Measurements from ENCODE around the gene CDH4. TPM values are rescaled to one million over a fixed set of nuclear protein-coding genes. Genes with fewer than 3 reads are reported as not detected.

The CDH4 gene
- total RNA-seq, 2 experiments from 2014 or later = 0.11 to 0.18 TPM

GRCh38 chr20:61832181-61832580 lies 580.1 kb downstream of the CDH4 start:
- no peaks in the 10 kb centered on the region for H3K36me3 Mint-ChIP-seq (ENCODE audit: low read depth)
- no peak overlapping the region for H3K27ac Mint-ChIP-seq
- no peak overlapping the region for H3K4me3 Mint-ChIP-seq
- intact Hi-C loops (cut with micrococcal nuclease) = no loop called here
- H3K9me3 Mint-ChIP-seq = no peaks in the 10 kb centered on the region
- DNase-seq (no peak), ATAC-seq (no peak)
- TF ChIP-seq, protein P1, sequence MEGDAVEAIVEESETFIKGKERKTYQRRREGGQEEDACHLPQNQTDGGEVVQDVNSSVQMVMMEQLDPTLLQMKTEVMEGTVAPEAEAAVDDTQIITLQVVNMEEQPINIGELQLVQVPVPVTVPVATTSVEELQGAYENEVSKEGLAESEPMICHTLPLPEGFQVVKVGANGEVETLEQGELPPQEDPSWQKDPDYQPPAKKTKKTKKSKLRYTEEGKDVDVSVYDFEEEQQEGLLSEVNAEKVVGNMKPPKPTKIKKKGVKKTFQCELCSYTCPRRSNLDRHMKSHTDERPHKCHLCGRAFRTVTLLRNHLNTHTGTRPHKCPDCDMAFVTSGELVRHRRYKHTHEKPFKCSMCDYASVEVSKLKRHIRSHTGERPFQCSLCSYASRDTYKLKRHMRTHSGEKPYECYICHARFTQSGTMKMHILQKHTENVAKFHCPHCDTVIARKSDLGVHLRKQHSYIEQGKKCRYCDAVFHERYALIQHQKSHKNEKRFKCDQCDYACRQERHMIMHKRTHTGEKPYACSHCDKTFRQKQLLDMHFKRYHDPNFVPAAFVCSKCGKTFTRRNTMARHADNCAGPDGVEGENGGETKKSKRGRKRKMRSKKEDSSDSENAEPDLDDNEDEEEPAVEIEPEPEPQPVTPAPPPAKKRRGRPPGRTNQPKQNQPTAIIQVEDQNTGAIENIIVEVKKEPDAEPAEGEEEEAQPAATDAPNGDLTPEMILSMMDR (IDR thresholded peaks at IDR 0.05) = no peak
- no peaks in the 10 kb centered on the region for H3K4me1 Mint-ChIP-seq (ENCODE audit: low read depth)
- ChIA-PET POLR2A (no interaction called here), CTCF (no interaction called here)
- peaks cover 3% of the 10 kb centered on the region for H3K27me3 Mint-ChIP-seq

DNA sequence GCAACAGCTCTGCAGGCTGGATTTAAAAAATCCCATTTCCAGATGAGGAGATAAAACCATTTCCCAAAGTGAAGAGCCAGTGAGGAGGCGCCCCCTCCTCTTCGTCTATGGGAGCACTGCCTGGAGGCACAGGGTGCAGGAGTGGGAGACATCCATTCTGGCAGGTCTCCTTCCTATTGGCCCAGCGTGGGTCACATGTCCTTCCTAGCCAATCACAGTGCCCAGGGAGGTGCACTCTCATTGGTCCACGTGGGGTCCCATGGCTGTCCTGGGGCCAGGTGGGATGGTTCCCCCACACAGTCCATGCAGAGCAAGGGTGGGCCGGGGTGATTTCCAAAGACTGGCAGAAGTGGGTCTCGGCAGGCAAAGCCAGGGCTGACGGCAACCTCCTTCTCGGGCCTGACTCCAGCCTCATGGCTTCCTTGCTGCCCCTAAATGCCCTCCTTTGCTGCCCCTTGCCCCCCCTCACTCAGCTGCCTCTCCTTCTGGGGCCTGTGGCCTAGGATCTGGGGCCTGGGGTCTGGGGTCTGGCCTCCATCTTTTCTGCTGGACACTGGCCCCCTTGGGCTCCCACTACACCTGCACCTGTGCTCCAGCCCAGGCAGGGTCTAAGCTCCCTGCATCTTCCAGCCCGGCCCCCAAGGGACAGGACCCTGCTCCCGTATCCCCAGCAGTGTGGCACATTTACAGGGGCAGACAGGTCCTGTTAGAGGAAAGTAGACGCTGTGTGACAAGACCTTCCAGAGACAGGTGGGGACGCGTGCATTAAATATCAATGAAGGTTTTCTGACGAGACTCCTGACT lies 581.9 kb downstream of the CDH4 start:
- no peaks in the 10 kb centered on the region for H3K4me1 Mint-ChIP-seq (ENCODE audit: low read depth)
- intact Hi-C loops (cut with micrococcal nuclease) = no loop called here
- H3K4me3 Mint-ChIP-seq = no peak overlapping the region
- ChIA-PET CTCF (no interaction called here), POLR2A (no interaction called here)
- H3K36me3 Mint-ChIP-seq (ENCODE audit: low read depth) = no peaks in the 10 kb centered on the region
- TF ChIP-seq, protein P1 (IDR thresholded peaks at IDR 0.05) = no peak
- H3K27me3 Mint-ChIP-seq = peaks cover 3% of the 10 kb centered on the region
- no peak overlapping the region for H3K27ac Mint-ChIP-seq
- ATAC-seq (no peak), DNase-seq (no peak)
- H3K9me3 Mint-ChIP-seq = no peaks in the 10 kb centered on the region

DNA sequence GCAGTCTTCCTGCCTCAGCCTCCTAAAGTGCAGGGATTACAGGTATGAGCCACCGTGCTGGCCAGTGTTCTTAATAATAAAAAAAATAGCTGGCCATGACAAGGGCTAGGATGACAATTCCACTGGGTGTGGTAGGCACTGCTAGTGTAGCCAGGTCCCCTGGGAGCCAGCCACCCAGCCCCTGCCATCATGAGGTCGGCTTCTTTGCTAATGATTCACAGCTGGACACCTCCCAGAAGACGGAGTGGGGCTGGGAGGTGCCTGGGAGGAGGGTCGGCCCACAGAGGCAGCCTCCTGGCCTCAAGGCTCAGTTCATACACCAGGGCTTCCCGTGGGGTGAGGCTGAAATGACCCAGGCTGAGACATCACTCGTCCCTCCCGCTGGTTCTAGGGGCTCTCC lies 583.2 kb downstream of the CDH4 start:
- Mint-ChIP-seq H3K9me3 (no peaks in the 10 kb centered on the region), H3K4me1 (ENCODE audit: low read depth) (no peaks in the 10 kb centered on the region), H3K27ac (no peak overlapping the region), H3K36me3 (ENCODE audit: low read depth) (no peaks in the 10 kb centered on the region), H3K27me3 (peaks cover 3% of the 10 kb centered on the region), H3K4me3 (no peak overlapping the region)
- intact Hi-C loops (cut with micrococcal nuclease) = no loop called here
- TF ChIP-seq, protein P1 (IDR thresholded peaks at IDR 0.05) = no peak
- CTCF ChIA-PET = no interaction called here
- no peak for ATAC-seq
- DNase-seq = no peak
- POLR2A ChIA-PET = no interaction called here

DNA sequence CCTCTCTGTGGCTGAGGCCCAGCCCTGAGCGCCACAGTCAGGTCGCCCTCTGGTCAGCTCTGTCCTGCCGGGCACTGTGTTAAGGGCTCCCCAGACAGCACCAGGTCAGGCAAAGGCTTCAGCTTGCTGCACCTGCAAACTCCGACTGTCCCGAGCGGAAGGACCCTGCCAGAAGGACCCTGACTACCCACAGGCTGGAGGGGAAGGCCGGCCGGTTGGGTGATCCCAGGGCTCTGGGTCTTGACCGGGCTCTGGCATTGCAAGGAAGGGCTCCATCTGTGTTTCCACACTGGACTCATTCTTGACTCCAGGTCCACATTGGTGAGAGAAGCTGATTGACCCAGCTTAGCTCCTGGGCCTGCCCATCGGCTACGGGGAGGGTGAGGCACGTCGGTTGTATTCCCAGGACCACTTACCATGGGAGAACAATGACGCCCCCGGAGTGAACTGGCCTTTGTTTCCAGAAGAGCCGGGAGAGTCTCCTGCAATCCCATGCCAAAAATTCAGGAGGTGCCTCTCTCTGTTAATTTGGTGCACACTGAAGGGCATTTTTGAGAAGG lies 583.8 kb downstream of the CDH4 start:
- no peak overlapping the region for H3K27ac Mint-ChIP-seq
- DNase-seq = no peak
- no peak for ATAC-seq
- POLR2A ChIA-PET = no interaction called here
- TF ChIP-seq, protein P1 (IDR thresholded peaks at IDR 0.05) = no peak
- no peaks in the 10 kb centered on the region for H3K9me3 Mint-ChIP-seq
- H3K27me3 Mint-ChIP-seq = peaks cover 3% of the 10 kb centered on the region
- no peak overlapping the region for H3K4me3 Mint-ChIP-seq
- intact Hi-C loops (cut with micrococcal nuclease) = no loop called here
- CTCF ChIA-PET = no interaction called here
- no peaks in the 10 kb centered on the region for H3K4me1 Mint-ChIP-seq (ENCODE audit: low read depth)
- no peaks in the 10 kb centered on the region for H3K36me3 Mint-ChIP-seq (ENCODE audit: low read depth)

DNA sequence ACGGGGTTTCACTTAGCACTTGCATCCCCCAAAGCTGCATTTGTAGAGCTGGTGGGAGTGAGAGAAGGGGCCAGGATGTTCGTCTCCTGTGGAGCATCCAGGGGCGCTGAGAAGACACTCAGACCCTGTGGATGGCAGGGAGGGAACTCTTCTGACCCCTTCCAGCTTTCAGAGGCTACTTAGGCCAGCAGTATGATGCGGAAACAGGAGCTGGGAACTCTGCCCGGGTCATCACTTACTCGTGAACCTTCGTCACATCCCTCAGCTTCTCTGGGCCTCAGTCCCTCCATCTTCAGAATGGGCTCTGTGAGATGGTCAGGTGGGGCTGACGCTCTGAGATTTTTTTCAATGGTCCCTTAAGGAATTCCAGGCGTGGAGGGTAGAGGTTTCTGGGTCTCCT lies 585.1 kb downstream of the CDH4 start:
- Mint-ChIP-seq H3K4me3 (no peak overlapping the region), H3K9me3 (no peaks in the 10 kb centered on the region), H3K27ac (no peak overlapping the region), H3K4me1 (ENCODE audit: low read depth) (no peaks in the 10 kb centered on the region), H3K27me3 (peaks cover 1% of the 10 kb centered on the region), H3K36me3 (ENCODE audit: low read depth) (no peaks in the 10 kb centered on the region)
- TF ChIP-seq, protein P1 (IDR thresholded peaks at IDR 0.05) = no peak
- POLR2A ChIA-PET = no interaction called here
- DNase-seq (no peak), ATAC-seq (no peak)
- intact Hi-C loops (cut with micrococcal nuclease) = no loop called here
- CTCF ChIA-PET = no interaction called here
